Neural progenitor cell (in vitro differentiated cells): ENCODE data around the gene ATP5PD. TPM values are rescaled to one million over a fixed set of nuclear protein-coding genes. Genes with fewer than 3 reads are reported as not detected.
A peak's percentile ranks its signal among the peaks of the same experiment; 100 is the strongest.
"Not testable (repeated sequence)": the region's sequence is repeated elsewhere in the genome, so short reads cannot be mapped to it uniquely, and the experiment has no call there.

Experiments
- DNase-seq: peaks from one replicate; pipeline ENCODE4 v3.0.0-alpha.2; 2016; ENCODE audit warnings: low spot score
- H2AFZ ChIP-seq: fragments of 200-600 bp; sonication (generic); replicated peaks from 2 replicates; pipeline ENCODE4 v1.6.1; 2016; ENCODE audit warnings: antibody characterized with exemption
- H3F3A ChIP-seq: fragments of 200-600 bp; sonication (generic); 2 replicates; pipeline ENCODE4 v1.6.1; 2016; ENCODE audit warnings: antibody characterized with exemption, low read depth
- H3K27ac ChIP-seq: fragments of 200-600 bp; sonication (generic); 2 replicates; pipeline ENCODE4 v1.5.1; 2016; ENCODE audit warnings: mild to moderate bottlenecking
- H3K27me3 ChIP-seq: fragments of 200-600 bp; sonication (generic); 2 replicates; pipeline ENCODE4 v1.6.1; 2016; ENCODE audit warnings: mild to moderate bottlenecking, moderate library complexity
- H3K36me3 ChIP-seq: fragments of 200-600 bp; sonication (generic); 2 replicates; pipeline ENCODE4 v1.5.1; 2016
- H3K4me1 ChIP-seq: fragments of 200-600 bp; sonication (generic); 2 replicates; pipeline ENCODE4 v1.6.1; 2016; ENCODE audit warnings: mixed run types
- H3K4me2 ChIP-seq: fragments of 200-600 bp; sonication (generic); 2 replicates; pipeline ENCODE4 v1.6.1; 2016
- H3K4me3 ChIP-seq: fragments of 200-600 bp; sonication (generic); 2 replicates; pipeline ENCODE4 v1.5.1; 2016
- H3K79me2 ChIP-seq: fragments of 200-600 bp; sonication (generic); 2 replicates; pipeline ENCODE4 v1.6.1; 2016; ENCODE audit warnings: low read depth
- H3K9ac ChIP-seq: fragments of 200-600 bp; sonication (generic); 2 replicates; pipeline ENCODE4 v1.6.1; 2016
- H3K9me3 ChIP-seq: fragments of 200-600 bp; sonication (generic); 2 replicates; pipeline ENCODE4 v1.5.1; 2016; ENCODE audit warnings: low read depth
- H4K20me1 ChIP-seq: fragments of 200-600 bp; sonication (generic); 2 replicates; pipeline ENCODE4 v1.6.1; 2016; ENCODE audit warnings: low read depth
- H3K27ac Mint-ChIP-seq: 3 replicates; pipeline ENCODE4 v1.8.0; 2021; ENCODE audit warnings: mixed read lengths
- H3K27me3 Mint-ChIP-seq: 2 replicates; pipeline ENCODE4 v1.8.0; 2022; ENCODE audit warnings: low read depth, mild to moderate bottlenecking, inconsistent platforms, moderate library complexity, mixed read lengths; ENCODE audit not compliant: insufficient read depth
- H3K36me3 Mint-ChIP-seq: 3 replicates; pipeline ENCODE4 v1.8.0; 2021; ENCODE audit warnings: mixed read lengths
- H3K4me1 Mint-ChIP-seq: 3 replicates; pipeline ENCODE4 v1.8.0; 2021; ENCODE audit warnings: mixed read lengths
- H3K4me3 Mint-ChIP-seq: 3 replicates; pipeline ENCODE4 v1.8.0; 2021; ENCODE audit warnings: mild to moderate bottlenecking, moderate library complexity, mixed read lengths
- H3K9me3 Mint-ChIP-seq: 3 replicates; pipeline ENCODE4 v1.8.0; 2020; ENCODE audit warnings: mixed read lengths
- EZH2 ChIP-seq: fragments of 200-600 bp; sonication (generic); IDR thresholded peaks from 2 replicates; pipeline ENCODE4 v1.6.1; 2017; ENCODE audit warnings: antibody characterized with exemption, mild to moderate bottlenecking, moderate library complexity
- EZH2phosphoT487 ChIP-seq: fragments of 200-600 bp; sonication (generic); IDR thresholded peaks from 2 replicates; pipeline ENCODE4 v1.6.1; 2017; ENCODE audit warnings: antibody characterized with exemption
- total RNA-seq: library from RNA; depleted of rRNA; stranded (reverse); fragments of >200 nt; gene quantifications from 2 replicates; pipeline ENCODE4 v1.2.3, GENCODE V29; 2015; ENCODE audit warnings: low replicate concordance
- TF ChIP-seq, protein P1 (sequence below): fragments of 200-600 bp; sonication (generic); IDR thresholded peaks from 2 replicates; pipeline ENCODE4 v1.5.1; 2017; ENCODE audit warnings: antibody characterized with exemption, mild to moderate bottlenecking

The ATP5PD gene
- total RNA-seq, 1 donor from 2014 or later = 268 TPM

- H4K20me1 ChIP-seq = peaks cover 21% of the 10 kb centered on the region
- peaks cover 62% of the 10 kb centered on the region for H3K79me2 ChIP-seq
- peak overlapping the region; percentile 82 for H3K9ac ChIP-seq
- TF ChIP-seq EZH2phosphoT487 = no peak
- TF ChIP-seq EZH2 = no peak
- TF ChIP-seq, protein P1, sequence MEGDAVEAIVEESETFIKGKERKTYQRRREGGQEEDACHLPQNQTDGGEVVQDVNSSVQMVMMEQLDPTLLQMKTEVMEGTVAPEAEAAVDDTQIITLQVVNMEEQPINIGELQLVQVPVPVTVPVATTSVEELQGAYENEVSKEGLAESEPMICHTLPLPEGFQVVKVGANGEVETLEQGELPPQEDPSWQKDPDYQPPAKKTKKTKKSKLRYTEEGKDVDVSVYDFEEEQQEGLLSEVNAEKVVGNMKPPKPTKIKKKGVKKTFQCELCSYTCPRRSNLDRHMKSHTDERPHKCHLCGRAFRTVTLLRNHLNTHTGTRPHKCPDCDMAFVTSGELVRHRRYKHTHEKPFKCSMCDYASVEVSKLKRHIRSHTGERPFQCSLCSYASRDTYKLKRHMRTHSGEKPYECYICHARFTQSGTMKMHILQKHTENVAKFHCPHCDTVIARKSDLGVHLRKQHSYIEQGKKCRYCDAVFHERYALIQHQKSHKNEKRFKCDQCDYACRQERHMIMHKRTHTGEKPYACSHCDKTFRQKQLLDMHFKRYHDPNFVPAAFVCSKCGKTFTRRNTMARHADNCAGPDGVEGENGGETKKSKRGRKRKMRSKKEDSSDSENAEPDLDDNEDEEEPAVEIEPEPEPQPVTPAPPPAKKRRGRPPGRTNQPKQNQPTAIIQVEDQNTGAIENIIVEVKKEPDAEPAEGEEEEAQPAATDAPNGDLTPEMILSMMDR = no peak
- peaks cover 13% of the 10 kb centered on the region for H3K36me3 ChIP-seq
- no peak for DNase-seq
- no peaks in the 10 kb centered on the region for H3K27me3 ChIP-seq
- H3K27ac Mint-ChIP-seq = no peak overlapping the region
- H3K36me3 Mint-ChIP-seq = peaks cover 18% of the 10 kb centered on the region
- H2AFZ ChIP-seq = no peak overlapping the region
- peaks cover 15% of the 10 kb centered on the region for H3K4me1 ChIP-seq
- H3K4me3 Mint-ChIP-seq = peak overlapping the region; percentile 99
- peak overlapping the region; percentile 99 for H3K4me3 ChIP-seq
- peaks cover 10% of the 10 kb centered on the region for H3F3A ChIP-seq
- no peak overlapping the region for H3K27ac ChIP-seq
- no peaks in the 10 kb centered on the region for H3K9me3 ChIP-seq
- H3K4me1 Mint-ChIP-seq = peaks cover 36% of the 10 kb centered on the region
- H3K9me3 Mint-ChIP-seq = no peaks in the 10 kb centered on the region
- H3K27me3 Mint-ChIP-seq = peaks cover 5% of the 10 kb centered on the region
- H3K4me2 ChIP-seq = peak overlapping the region; percentile 95
Observed at GRCh38 chr17:75048249-75048878, 1.6 kb upstream of the ATP5PD start.

GRCh38 chr17:75047398-75048098 is 779 bp upstream of the ATP5PD start:
- peaks cover 13% of the 10 kb centered on the region for H3K36me3 ChIP-seq
- H4K20me1 ChIP-seq = peaks cover 24% of the 10 kb centered on the region
- H3K27me3 ChIP-seq = no peaks in the 10 kb centered on the region
- peak overlapping the region; percentile 86 for H3K27ac Mint-ChIP-seq
- no peak overlapping the region for H3K27ac ChIP-seq
- H3K9me3 Mint-ChIP-seq = no peaks in the 10 kb centered on the region
- no peak overlapping the region for H2AFZ ChIP-seq
- H3F3A ChIP-seq = peaks cover 14% of the 10 kb centered on the region
- H3K4me2 ChIP-seq = peak overlapping the region; percentile 95
- H3K36me3 Mint-ChIP-seq = peaks cover 14% of the 10 kb centered on the region
- peak overlapping the region; percentile 82 for H3K9ac ChIP-seq
- peaks cover 36% of the 10 kb centered on the region for H3K4me1 Mint-ChIP-seq
- no peaks in the 10 kb centered on the region for H3K9me3 ChIP-seq
- no peak for TF ChIP-seq EZH2
- TF ChIP-seq, protein P1 = no peak
- H3K79me2 ChIP-seq = peaks cover 62% of the 10 kb centered on the region
- DNase-seq = peak; percentile 63
- peaks cover 5% of the 10 kb centered on the region for H3K27me3 Mint-ChIP-seq
- H3K4me3 ChIP-seq = peak overlapping the region; percentile 99
- peaks cover 15% of the 10 kb centered on the region for H3K4me1 ChIP-seq
- peak overlapping the region; percentile 99 for H3K4me3 Mint-ChIP-seq

DNA sequence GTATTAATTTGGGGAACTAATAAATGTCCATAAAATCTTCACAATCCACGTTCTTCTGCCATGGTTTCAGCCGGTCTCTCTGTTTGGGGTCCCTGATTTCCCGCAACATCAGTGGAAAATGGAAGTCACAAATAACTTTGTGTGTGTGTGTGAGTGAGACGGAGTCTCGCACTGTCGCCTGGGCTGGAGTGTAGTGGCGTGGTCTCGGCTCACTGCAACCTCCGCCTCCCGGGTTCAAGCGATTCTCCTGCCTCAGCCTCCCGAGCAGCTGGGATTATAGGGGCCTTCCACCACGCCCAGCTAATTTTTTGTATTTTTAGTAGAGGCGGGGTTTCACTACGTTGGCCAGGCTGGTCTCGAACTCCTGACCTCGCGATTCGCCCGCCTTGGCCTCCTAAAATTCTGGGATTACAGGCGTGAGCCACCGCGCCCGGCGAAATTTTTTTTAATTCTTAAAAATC is 793 bp downstream of the ATP5PD start:
- Histone ChIP-seq H3K4me3 (peak overlapping the region; percentile 99), H3K4me2 (peak overlapping the region; percentile 85), H3K9ac (peak overlapping the region; percentile 82), H3K4me1 (peaks cover 15% of the 10 kb centered on the region), H4K20me1 (peaks cover 24% of the 10 kb centered on the region), H3K27ac (peak overlapping the region; percentile 77), H3K36me3 (peaks cover 13% of the 10 kb centered on the region), H3F3A (peaks cover 17% of the 10 kb centered on the region), H3K79me2 (peaks cover 54% of the 10 kb centered on the region)
- Mint-ChIP-seq H3K4me3 (peak overlapping the region; percentile 96), H3K4me1 (peaks cover 36% of the 10 kb centered on the region), H3K36me3 (peaks cover 14% of the 10 kb centered on the region), H3K27ac (peak overlapping the region; percentile 79)
- not testable (repeated sequence) for H3K27me3 Mint-ChIP-seq, H3K9me3 Mint-ChIP-seq, DNase-seq, H3K9me3 ChIP-seq, H3K27me3 ChIP-seq, H2AFZ ChIP-seq

- DNase-seq = no peak
- Histone ChIP-seq H3K9ac (no peak overlapping the region), H3K36me3 (peaks cover 6% of the 10 kb centered on the region), H3K4me3 (no peak overlapping the region), H3K4me2 (no peak overlapping the region), H3K79me2 (peaks cover 45% of the 10 kb centered on the region), H3F3A (peaks cover 17% of the 10 kb centered on the region), H2AFZ (no peak overlapping the region), H3K9me3 (no peaks in the 10 kb centered on the region), H3K4me1 (peaks cover 15% of the 10 kb centered on the region), H3K27ac (no peak overlapping the region), H4K20me1 (peaks cover 24% of the 10 kb centered on the region), H3K27me3 (no peaks in the 10 kb centered on the region)
- TF ChIP-seq, protein P1 = no peak
- no peak for TF ChIP-seq EZH2
- TF ChIP-seq EZH2phosphoT487 = no peak
- H3K4me3 Mint-ChIP-seq = peak overlapping the region; percentile 74
- H3K27ac Mint-ChIP-seq = no peak overlapping the region
- peaks cover 36% of the 10 kb centered on the region for H3K4me1 Mint-ChIP-seq
- H3K36me3 Mint-ChIP-seq = peaks cover 17% of the 10 kb centered on the region
- H3K9me3 Mint-ChIP-seq = no peaks in the 10 kb centered on the region
- H3K27me3 Mint-ChIP-seq = peaks cover 5% of the 10 kb centered on the region
Observed at GRCh38 chr17:75044716-75045115, 2.1 kb downstream of the ATP5PD start.

- Histone ChIP-seq H4K20me1 (peaks cover 22% of the 10 kb centered on the region), H3F3A (peaks cover 17% of the 10 kb centered on the region), H3K79me2 (peaks cover 36% of the 10 kb centered on the region), H3K4me1 (peaks cover 15% of the 10 kb centered on the region)
- H3K27ac ChIP-seq, H3K27me3 ChIP-seq, H3K9ac ChIP-seq, H3K4me2 ChIP-seq, DNase-seq, H3K4me3 ChIP-seq, H3K27ac Mint-ChIP-seq, H3K9me3 Mint-ChIP-seq, H3K36me3 ChIP-seq, H3K9me3 ChIP-seq, H3K27me3 Mint-ChIP-seq, H2AFZ ChIP-seq: not testable (repeated sequence)
- Mint-ChIP-seq H3K36me3 (peaks cover 16% of the 10 kb centered on the region), H3K4me1 (peaks cover 29% of the 10 kb centered on the region), H3K4me3 (peak overlapping the region; percentile 43)
Observed at GRCh38 chr17:75043789-75044188, 3.0 kb downstream of the ATP5PD start.
